Measurements from ENCODE around the gene LRIG2. TPM values are rescaled to one million over a fixed set of nuclear protein-coding genes. Genes with fewer than 3 reads are reported as not detected.
A peak's percentile ranks its signal among the peaks of the same experiment; 100 is the strongest.
"Not testable (repeated sequence)": the region's sequence is repeated elsewhere in the genome, so short reads cannot be mapped to it uniquely, and the experiment has no call there.

The LRIG2 gene
- total RNA-seq, 2 experiments from 2014 or later: 15.3 to 21.4 TPM

GRCh38 chr1:113043144-113043488 is 29.9 kb upstream of the LRIG2 start:
- POLR2A ChIA-PET: interaction anchor here (1.5 kb wide), 1 partner anchor 30 kb away, joined by 3 read pairs; the partner anchor contains the start of gene LRIG2
- not testable (repeated sequence) for H3K9me3 Mint-ChIP-seq; H3K4me3 Mint-ChIP-seq; H3K27me3 Mint-ChIP-seq; ATAC-seq (ENCODE audit: low read depth); H3K36me3 Mint-ChIP-seq; DNase-seq; H3K27ac Mint-ChIP-seq
- H3K4me1 Mint-ChIP-seq: peaks cover 37% of the 10 kb centered on the region

- Mint-ChIP-seq H3K4me3 (peak overlapping the region; percentile 73), H3K9me3 (no peaks in the 10 kb centered on the region), H3K27me3 (no peaks in the 10 kb centered on the region), H3K27ac (peak overlapping the region; percentile 85), H3K36me3 (peaks cover 6% of the 10 kb centered on the region), H3K4me1 (peaks cover 52% of the 10 kb centered on the region)
- ATAC-seq (ENCODE audit: low read depth): peak; percentile 91
- POLR2A ChIA-PET: interaction anchor here (1.0 to 2.3 kb wide), 4 partner anchors 13 to 165 kb away, joined by 3 to 12 read pairs (median 5); partner anchors contain the start of genes LRIG2 and SLC16A1
- DNase-seq: no peak
Observed at GRCh38 chr1:113046569-113046968, 26.4 kb upstream of the LRIG2 start.

GRCh38 chr1:113048064-113048463 is 24.9 kb upstream of the LRIG2 start:
- H3K27ac Mint-ChIP-seq: peak overlapping the region; percentile 57

GRCh38 chr1:113053344-113054126 is 19.5 kb upstream of the LRIG2 start:
- no peaks in the 10 kb centered on the region for H3K27me3 Mint-ChIP-seq
- no peaks in the 10 kb centered on the region for H3K9me3 Mint-ChIP-seq
- DNase-seq (no peak), ATAC-seq (ENCODE audit: low read depth) (no peak)
- no peak overlapping the region for H3K27ac Mint-ChIP-seq
- no peak overlapping the region for H3K4me3 Mint-ChIP-seq
- H3K36me3 Mint-ChIP-seq: peaks cover 1% of the 10 kb centered on the region
- H3K4me1 Mint-ChIP-seq: peaks cover 24% of the 10 kb centered on the region
- POLR2A ChIA-PET: interaction anchor here (1.7 kb wide), 1 partner anchor 20 kb away, joined by 5 read pairs; the partner anchor contains the start of gene LRIG2

More at GRCh38 chr1:113048064-113048463, 24.9 kb upstream of the LRIG2 start:
- no peaks in the 10 kb centered on the region for H3K9me3 Mint-ChIP-seq
- H3K36me3 Mint-ChIP-seq: peaks cover 4% of the 10 kb centered on the region
- H3K27me3 Mint-ChIP-seq: no peaks in the 10 kb centered on the region
- peaks cover 41% of the 10 kb centered on the region for H3K4me1 Mint-ChIP-seq
- H3K4me3 Mint-ChIP-seq: no peak overlapping the region
- POLR2A ChIA-PET: interaction anchor here (0.5 to 2.3 kb wide), 4 partner anchors 9 to 423 kb away, joined by 3 to 12 read pairs (median 4); partner anchors contain the start of gene LRIG2
- DNase-seq (no peak), ATAC-seq (ENCODE audit: low read depth) (no peak)

- peaks cover under 1% of the 10 kb centered on the region for H3K36me3 Mint-ChIP-seq
- DNase-seq (no peak), ATAC-seq (ENCODE audit: low read depth) (no peak)
- POLR2A ChIA-PET: no interaction called here
- no peak overlapping the region for H3K4me3 Mint-ChIP-seq
- no peaks in the 10 kb centered on the region for H3K27me3 Mint-ChIP-seq
- no peaks in the 10 kb centered on the region for H3K9me3 Mint-ChIP-seq
- H3K27ac Mint-ChIP-seq: no peak overlapping the region
- H3K4me1 Mint-ChIP-seq: peaks cover 17% of the 10 kb centered on the region
Observed at GRCh38 chr1:113055570-113055969, 17.4 kb upstream of the LRIG2 start.

- no peak for ATAC-seq (ENCODE audit: low read depth)
- H3K36me3 Mint-ChIP-seq: no peaks in the 10 kb centered on the region
- H3K4me3 Mint-ChIP-seq: no peak overlapping the region
- no peaks in the 10 kb centered on the region for H3K9me3 Mint-ChIP-seq
- no peak for DNase-seq
- no peak overlapping the region for H3K27ac Mint-ChIP-seq
- POLR2A ChIA-PET: interaction anchor here (0.7 to 1.4 kb wide), 3 partner anchors 9 to 101 kb away, joined by 3 to 4 read pairs (median 3); partner anchors contain the start of genes LRIG2 and SLC16A1
- H3K27me3 Mint-ChIP-seq: no peaks in the 10 kb centered on the region
- peaks cover 12% of the 10 kb centered on the region for H3K4me1 Mint-ChIP-seq
Observed at GRCh38 chr1:113057006-113057405, 16.0 kb upstream of the LRIG2 start.

GRCh38 chr1:113058941-113059706 is 13.9 kb upstream of the LRIG2 start:
- POLR2A ChIA-PET: interaction anchor here (1.6 kb wide), 1 partner anchor 12 kb away, joined by 3 read pairs; no protein-coding TSS in a partner anchor
- H3K27ac Mint-ChIP-seq: peak overlapping the region; percentile 15

GRCh38 chr1:113063456-113063855 is 9.5 kb upstream of the LRIG2 start:
- H3K27me3 Mint-ChIP-seq; H3K27ac Mint-ChIP-seq; POLR2A ChIA-PET; H3K4me3 Mint-ChIP-seq; H3K36me3 Mint-ChIP-seq; DNase-seq; ATAC-seq (ENCODE audit: low read depth); H3K4me1 Mint-ChIP-seq; H3K9me3 Mint-ChIP-seq: not testable (repeated sequence)

More at GRCh38 chr1:113058941-113059706, 13.9 kb upstream of the LRIG2 start:
- H3K27me3 Mint-ChIP-seq: no peaks in the 10 kb centered on the region
- ATAC-seq (ENCODE audit: low read depth) (no peak), DNase-seq (no peak)
- H3K4me1 Mint-ChIP-seq: peaks cover 6% of the 10 kb centered on the region
- H3K9me3 Mint-ChIP-seq: no peaks in the 10 kb centered on the region
- no peak overlapping the region for H3K4me3 Mint-ChIP-seq
- H3K36me3 Mint-ChIP-seq: no peaks in the 10 kb centered on the region

- Mint-ChIP-seq H3K27ac (peak overlapping the region; percentile 90), H3K27me3 (no peaks in the 10 kb centered on the region), H3K4me3 (peak overlapping the region; percentile 97), H3K4me1 (peaks cover 21% of the 10 kb centered on the region), H3K9me3 (no peaks in the 10 kb centered on the region), H3K36me3 (peaks cover 5% of the 10 kb centered on the region)
- no peak for ATAC-seq (ENCODE audit: low read depth)
- no peak for DNase-seq
- POLR2A ChIA-PET: interaction anchor here (0.6 to 2.1 kb wide), 13 partner anchors 15 to 456 kb away, joined by 3 to 13 read pairs (median 3); partner anchors contain the start of genes PPM1J and SLC16A1
Observed at GRCh38 chr1:113072141-113072756, 749 bp upstream of the LRIG2 start.

GRCh38 chr1:113073479-113073950 is 517 bp downstream of the LRIG2 start:
- Mint-ChIP-seq H3K36me3 (peaks cover 14% of the 10 kb centered on the region), H3K27me3 (no peaks in the 10 kb centered on the region), H3K4me1 (peaks cover 21% of the 10 kb centered on the region), H3K27ac (peak overlapping the region; percentile 90), H3K9me3 (no peaks in the 10 kb centered on the region), H3K4me3 (peak overlapping the region; percentile 97)
- POLR2A ChIA-PET: interaction anchor here (0.7 to 2.1 kb wide), 14 partner anchors 19 to 830 kb away, joined by 3 to 13 read pairs (median 4); partner anchors contain the start of genes AP4B1, PPM1J and SLC16A1
- ATAC-seq (ENCODE audit: low read depth) (peak; percentile 15), DNase-seq (no peak)

GRCh38 chr1:113074237-113074636 is 1.2 kb downstream of the LRIG2 start:
- Mint-ChIP-seq H3K4me3 (peak overlapping the region; percentile 97), H3K27me3 (no peaks in the 10 kb centered on the region), H3K4me1 (peaks cover 21% of the 10 kb centered on the region), H3K36me3 (peaks cover 16% of the 10 kb centered on the region), H3K27ac (peak overlapping the region; percentile 90), H3K9me3 (no peaks in the 10 kb centered on the region)
- ATAC-seq (ENCODE audit: low read depth) (no peak), DNase-seq (no peak)
- POLR2A ChIA-PET: interaction anchor here (1.3 to 1.6 kb wide), 2 partner anchors 20 to 117 kb away, joined by 4 to 5 read pairs; no protein-coding TSS in a partner anchor

- DNase-seq; H3K27me3 Mint-ChIP-seq; H3K9me3 Mint-ChIP-seq; H3K27ac Mint-ChIP-seq; H3K4me3 Mint-ChIP-seq; ATAC-seq (ENCODE audit: low read depth): not testable (repeated sequence)
- peaks cover 16% of the 10 kb centered on the region for H3K4me1 Mint-ChIP-seq
- H3K36me3 Mint-ChIP-seq: peaks cover 30% of the 10 kb centered on the region
- POLR2A ChIA-PET: interaction anchor here (0.6 kb wide), 1 partner anchor 45 kb away, joined by 4 read pairs; no protein-coding TSS in a partner anchor
Observed at GRCh38 chr1:113077978-113078377, 5.0 kb downstream of the LRIG2 start.
